ENCODE results near the gene TSPAN32. TPM values are rescaled to one million over a fixed set of nuclear protein-coding genes. Genes with fewer than 3 reads are reported as not detected.

The TSPAN32 gene
- total RNA-seq, 2 experiments from 2014 or later, result 6.0 to 7.6 TPM

GRCh38 chr11:2366733-2367132 lies 64.9 kb downstream of the TSPAN32 start:
- Mint-ChIP-seq H3K9me3 (ENCODE audit: low read depth) (no peaks in the 10 kb centered on the region), H3K27ac (no peak overlapping the region), H3K27me3 (no peaks in the 10 kb centered on the region), H3K4me3 (no peak overlapping the region), H3K36me3 (ENCODE audit: low read depth) (no peaks in the 10 kb centered on the region), H3K4me1 (no peaks in the 10 kb centered on the region)
- CTCF ChIA-PET, result interaction anchor here (1.4 to 1.6 kb wide), 2 partner anchors 54 to 61 kb away, joined by 3 to 7 read pairs; no protein-coding TSS in a partner anchor
- DNase-seq, result no peak
- ATAC-seq, result no peak
- intact Hi-C loops (cut with DNase I, micrococcal nuclease), result no loop called here
- POLR2A ChIA-PET, result no interaction called here

GRCh38 chr11:2367266-2368160 lies 65.7 kb downstream of the TSPAN32 start:
- Mint-ChIP-seq H3K27me3 (no peaks in the 10 kb centered on the region), H3K27ac (no peak overlapping the region), H3K4me3 (no peak overlapping the region), H3K36me3 (ENCODE audit: low read depth) (no peaks in the 10 kb centered on the region), H3K9me3 (ENCODE audit: low read depth) (no peaks in the 10 kb centered on the region), H3K4me1 (no peaks in the 10 kb centered on the region)
- DNase-seq (no peak), ATAC-seq (no peak)
- ChIA-PET CTCF (interaction anchor here (1.4 to 1.6 kb wide), 2 partner anchors 54 to 62 kb away, joined by 3 to 7 read pairs; no protein-coding TSS in a partner anchor), POLR2A (no interaction called here)
- intact Hi-C loops (cut with DNase I, micrococcal nuclease), result no loop called here

Other genes with a start within 250 kb of the TSPAN32 start
- gene IGF2, start 162.6 kb upstream of the TSPAN32 start, total RNA-seq, result 1 to 10 TPM; 8.6 to 9.2 TPM
- not detected for gene INS, start 140.8 kb upstream of the TSPAN32 start, total RNA-seq
- gene TH, start 130.2 kb upstream of the TSPAN32 start, total RNA-seq, result not detected
- gene ASCL2, start 31.4 kb upstream of the TSPAN32 start, total RNA-seq, result 1 to 10 TPM; 2.0 to 2.7 TPM
- gene C11orf21, start 95 bp upstream of the TSPAN32 start, total RNA-seq, result 1 to 10 TPM; 6.7 to 8.3 TPM
- 100 to 1,000 TPM; 118 to 145 TPM for gene CD81, start 75.3 kb downstream of the TSPAN32 start, total RNA-seq
- gene TSSC4, start 98.7 kb downstream of the TSPAN32 start, total RNA-seq, result 10 to 100 TPM; 19.8 to 38.4 TPM
- gene TRPM5, start 142.5 kb downstream of the TSPAN32 start, total RNA-seq, result under 1 TPM in 1 of 2 experiments, not detected in 1; 0.05 TPM
- 10 to 100 TPM in 1 of 2 experiments, 1 to 10 TPM in 1; 9.1 to 10.9 TPM for gene KCNQ1, start 143.0 kb downstream of the TSPAN32 start, total RNA-seq